ENCODE measurements around the gene SEC22A. TPM values are rescaled to one million over a fixed set of nuclear protein-coding genes. Genes with fewer than 3 reads are reported as not detected.

Gene SEC22A
- polyA plus RNA-seq, 1 experiment = 39.0 TPM

- Histone ChIP-seq H3K27me3 (ENCODE audit: control insufficient read depth, insufficient read depth, low read length) (no peaks in the 10 kb centered on the region), H3K27ac (ENCODE audit: low read depth, low read length) (no peak overlapping the region), H3K4me3 (ENCODE audit: low read depth, low read length) (no peak overlapping the region), H3K9me3 (ENCODE audit: control insufficient read depth, insufficient read depth, low read length) (no peaks in the 10 kb centered on the region)
- POLR2A ChIA-PET = no interaction called here
- TF ChIP-seq CTCF (IDR thresholded peaks at IDR 0.05; ENCODE audit: low read depth, low read length) = no peak
- DNase-seq (ENCODE audit: low read depth, low spot score) = no peak
- CTCF ChIA-PET = no interaction called here
Measured at GRCh38 chr3:123167686-123168085, 34.1 kb upstream of the SEC22A start.

GRCh38 chr3:123168122-123168521, 33.6 kb upstream of the SEC22A start:
- Histone ChIP-seq H3K9me3 (ENCODE audit: control insufficient read depth, insufficient read depth, low read length) (no peaks in the 10 kb centered on the region), H3K4me3 (ENCODE audit: low read depth, low read length) (no peak overlapping the region), H3K27me3 (ENCODE audit: control insufficient read depth, insufficient read depth, low read length) (no peaks in the 10 kb centered on the region), H3K27ac (ENCODE audit: low read depth, low read length) (no peak overlapping the region)
- TF ChIP-seq CTCF (IDR thresholded peaks at IDR 0.05; ENCODE audit: low read depth, low read length) = no peak
- DNase-seq (ENCODE audit: low read depth, low spot score) = no peak
- POLR2A ChIA-PET = no interaction called here
- CTCF ChIA-PET = no interaction called here

GRCh38 chr3:123168605-123169004, 33.1 kb upstream of the SEC22A start:
- H3K4me3 ChIP-seq (ENCODE audit: low read depth, low read length) = no peak overlapping the region
- ChIA-PET POLR2A (no interaction called here), CTCF (no interaction called here)
- no peaks in the 10 kb centered on the region for H3K9me3 ChIP-seq (ENCODE audit: control insufficient read depth, insufficient read depth, low read length)
- no peak for DNase-seq (ENCODE audit: low read depth, low spot score)
- H3K27me3 ChIP-seq (ENCODE audit: control insufficient read depth, insufficient read depth, low read length) = no peaks in the 10 kb centered on the region
- TF ChIP-seq CTCF (IDR thresholded peaks at IDR 0.05; ENCODE audit: low read depth, low read length) = no peak
- H3K27ac ChIP-seq (ENCODE audit: low read depth, low read length) = no peak overlapping the region

GRCh38 chr3:123169492-123169929, 32.2 kb upstream of the SEC22A start:
- TF ChIP-seq CTCF (IDR thresholded peaks at IDR 0.05; ENCODE audit: low read depth, low read length) = no peak
- H3K27me3 ChIP-seq (ENCODE audit: control insufficient read depth, insufficient read depth, low read length) = no peaks in the 10 kb centered on the region
- no peak overlapping the region for H3K4me3 ChIP-seq (ENCODE audit: low read depth, low read length)
- ChIA-PET POLR2A (no interaction called here), CTCF (no interaction called here)
- H3K9me3 ChIP-seq (ENCODE audit: control insufficient read depth, insufficient read depth, low read length) = no peaks in the 10 kb centered on the region
- no peak for DNase-seq (ENCODE audit: low read depth, low spot score)
- H3K27ac ChIP-seq (ENCODE audit: low read depth, low read length) = no peak overlapping the region

GRCh38 chr3:123169930-123170329, 31.8 kb upstream of the SEC22A start:
- ChIA-PET POLR2A (no interaction called here), CTCF (no interaction called here)
- DNase-seq (ENCODE audit: low read depth, low spot score) = no peak
- no peak overlapping the region for H3K4me3 ChIP-seq (ENCODE audit: low read depth, low read length)
- TF ChIP-seq CTCF (IDR thresholded peaks at IDR 0.05; ENCODE audit: low read depth, low read length) = no peak
- H3K27ac ChIP-seq (ENCODE audit: low read depth, low read length) = no peak overlapping the region
- H3K27me3 ChIP-seq (ENCODE audit: control insufficient read depth, insufficient read depth, low read length) = no peaks in the 10 kb centered on the region
- no peaks in the 10 kb centered on the region for H3K9me3 ChIP-seq (ENCODE audit: control insufficient read depth, insufficient read depth, low read length)
